Prostate gland (tissue), 2 donors: ENCODE data around the gene ICAM3. TPM values are rescaled to one million over a fixed set of nuclear protein-coding genes. Genes with fewer than 3 reads are reported as not detected.

Source experiments
- DNase-seq: peaks from one replicate; pipeline ENCODE4 v3.0.0-alpha.2; 2019; ENCODE audit warnings: low spot score
- H3K27ac ChIP-seq, 2 donors: fragments of 200-600 bp; sonication (generic); 2 replicates each; pipeline ENCODE4 v1.5.1; 2017 to 2019
- H3K27me3 ChIP-seq: fragments of 200-600 bp; sonication (generic); replicated peaks from 2 replicates; pipeline ENCODE4 v1.5.1; 2019; ENCODE audit not compliant: insufficient read depth
- H3K36me3 ChIP-seq, 2 donors: fragments of 200-600 bp; sonication (generic); 1 replicate in 1 of 2; 2 replicates in 1 of 2; pipeline versions ENCODE4 v1.5.1 to v1.8.1; 2017 to 2019
- H3K4me1 ChIP-seq: fragments of 200-600 bp; sonication (generic); replicated peaks from 2 replicates; pipeline ENCODE4 v1.5.1; 2019
- H3K4me3 ChIP-seq, 2 donors: fragments of 200-600 bp; sonication (generic); 2 replicates each; pipeline ENCODE4 v1.5.1; 2017 to 2019
- H3K9me3 ChIP-seq: fragments of 200-600 bp; sonication (generic); 2 replicates; pipeline ENCODE4 v1.5.1; 2017
- POLR2A ChIP-seq: fragments of 450-650 bp; IDR thresholded peaks from one replicate; pipeline ENCODE4 v1.6.1; 2016; ENCODE audit warnings: antibody characterized with exemption, mild to moderate bottlenecking
- POLR2AphosphoS5 ChIP-seq: sonication (generic); formaldehyde crosslinking; IDR thresholded peaks from one replicate; pipeline ENCODE4 v1.6.1; 2017; ENCODE audit warnings: antibody characterized with exemption
- WGBS: methylation state at CpG from one replicate; pipeline ENCODE4 v1.1.5; 2018; 5-methylcytosine and 5-hydroxymethylcytosine counted together
- intact Hi-C: fragments of 100-400 bp; cut with DNase I; formaldehyde crosslinking; loops from one replicate; pipeline ENCODE4 v1.14.2; 2022
- total RNA-seq, 2 donors: library from RNA; depleted of rRNA; stranded (reverse); fragments of >200 nt; gene quantifications; one replicate each; pipeline ENCODE4 v1.1.0, GENCODE V29; 2016
- TF ChIP-seq, protein P1 (sequence below), 4 experiments: fragments of 200-600 bp in 2 of 4; fragments of 450-650 bp in 2 of 4; sonication (generic) in 2 of 4; IDR thresholded peaks; 1 replicate in 3 of 4; 2 replicates in 1 of 4; pipeline ENCODE4 v1.5.1; 2016 to 2019; ENCODE audit warnings: antibody characterized with exemption in 4 of 4, mild to moderate bottlenecking in 2 of 4, moderate library complexity in 2 of 4

Gene ICAM3
- total RNA-seq, 2 donors from 2014 or later = 6.4 to 6.5 TPM

DNA sequence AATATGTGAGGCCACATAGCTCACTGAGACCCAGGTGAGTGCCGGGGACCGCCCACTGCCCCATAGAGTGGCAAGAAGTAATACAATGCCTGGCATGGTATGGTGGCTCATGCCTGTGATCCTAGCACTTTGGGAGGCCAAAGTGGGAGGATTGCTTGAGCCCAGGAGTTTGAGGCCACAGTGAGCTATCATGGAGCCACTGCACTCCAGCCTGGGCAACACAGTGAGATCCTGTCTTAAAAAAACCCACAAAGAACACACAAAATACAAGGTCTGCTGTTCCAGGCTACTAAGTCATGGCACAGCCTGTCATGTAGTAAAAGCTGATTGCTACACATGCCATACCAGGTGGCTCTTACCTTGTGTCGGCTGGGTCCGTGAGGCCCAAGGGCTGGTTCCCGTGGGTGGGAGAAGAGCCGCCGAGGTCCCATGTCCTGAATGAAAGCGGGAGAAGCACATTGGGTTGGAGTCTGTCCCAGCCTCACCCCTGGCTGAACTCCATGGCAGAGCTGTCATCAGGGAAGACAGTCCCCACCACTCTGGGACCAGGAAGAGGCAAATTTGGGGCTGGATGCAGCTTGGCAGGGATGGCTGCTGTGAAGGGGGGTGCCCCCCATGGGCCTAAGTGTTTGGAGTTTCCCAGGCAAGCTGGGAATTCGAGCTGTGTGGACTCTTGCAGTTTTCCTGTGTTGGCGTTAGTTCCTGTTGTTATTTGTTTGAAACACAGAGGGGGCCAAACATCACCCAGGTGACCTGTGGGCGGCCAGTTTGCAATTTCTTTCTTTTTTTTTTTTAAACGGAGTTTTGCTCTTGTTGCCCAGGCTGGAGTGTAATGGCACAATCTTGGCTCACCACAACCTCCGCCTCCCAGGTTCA, 20.4 kb downstream of the ICAM3 start:
- no peaks in the 10 kb centered on the region for H3K9me3 ChIP-seq
- no peaks in the 10 kb centered on the region for H3K4me1 ChIP-seq
- no peak overlapping the region for H3K27ac ChIP-seq
- 96% methylated on average over 13 of the region's 13 CpGs for WGBS
- H3K4me3 ChIP-seq = no peak overlapping the region
- TF ChIP-seq POLR2AphosphoS5 (no peak), POLR2A (no peak)
- TF ChIP-seq, protein P1, sequence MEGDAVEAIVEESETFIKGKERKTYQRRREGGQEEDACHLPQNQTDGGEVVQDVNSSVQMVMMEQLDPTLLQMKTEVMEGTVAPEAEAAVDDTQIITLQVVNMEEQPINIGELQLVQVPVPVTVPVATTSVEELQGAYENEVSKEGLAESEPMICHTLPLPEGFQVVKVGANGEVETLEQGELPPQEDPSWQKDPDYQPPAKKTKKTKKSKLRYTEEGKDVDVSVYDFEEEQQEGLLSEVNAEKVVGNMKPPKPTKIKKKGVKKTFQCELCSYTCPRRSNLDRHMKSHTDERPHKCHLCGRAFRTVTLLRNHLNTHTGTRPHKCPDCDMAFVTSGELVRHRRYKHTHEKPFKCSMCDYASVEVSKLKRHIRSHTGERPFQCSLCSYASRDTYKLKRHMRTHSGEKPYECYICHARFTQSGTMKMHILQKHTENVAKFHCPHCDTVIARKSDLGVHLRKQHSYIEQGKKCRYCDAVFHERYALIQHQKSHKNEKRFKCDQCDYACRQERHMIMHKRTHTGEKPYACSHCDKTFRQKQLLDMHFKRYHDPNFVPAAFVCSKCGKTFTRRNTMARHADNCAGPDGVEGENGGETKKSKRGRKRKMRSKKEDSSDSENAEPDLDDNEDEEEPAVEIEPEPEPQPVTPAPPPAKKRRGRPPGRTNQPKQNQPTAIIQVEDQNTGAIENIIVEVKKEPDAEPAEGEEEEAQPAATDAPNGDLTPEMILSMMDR (IDR thresholded peaks at IDR 0.05) = no peak
- peaks cover 21 to 31% of the 10 kb centered on the region in 2 donors for H3K36me3 ChIP-seq
- H3K27me3 ChIP-seq = no peaks in the 10 kb centered on the region
- DNase-seq = no peak
- intact Hi-C loops = no loop called here

DNA sequence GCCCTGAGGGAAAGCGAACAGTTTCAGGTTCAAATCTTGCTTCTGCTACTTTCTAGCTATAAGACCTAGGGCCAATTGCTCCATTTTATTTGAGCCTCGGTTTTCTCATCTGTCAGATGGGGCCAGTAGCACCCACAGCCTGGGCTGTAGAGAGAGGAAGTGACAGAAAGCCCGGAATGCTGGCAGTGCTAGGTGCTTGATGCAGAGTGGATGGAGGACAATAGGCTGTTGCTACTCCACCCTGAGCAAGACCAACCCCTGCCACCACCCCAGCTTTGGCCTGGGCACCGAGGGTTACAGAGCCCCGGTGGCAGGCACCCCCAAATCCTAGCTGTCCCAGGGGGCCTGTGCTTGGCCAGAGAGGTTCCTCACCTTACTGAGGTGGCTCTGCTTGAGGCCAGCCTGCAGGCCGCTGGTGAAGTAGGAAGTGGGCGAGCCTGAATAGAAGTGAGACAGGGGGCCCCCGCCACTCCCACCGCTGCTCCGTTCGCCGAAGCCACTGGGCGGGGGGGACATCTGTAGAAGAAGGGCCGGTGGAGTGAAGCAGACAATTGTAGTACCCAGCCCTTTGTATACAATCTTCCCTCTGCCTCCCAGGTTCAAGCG, 21.5 kb downstream of the ICAM3 start:
- Histone ChIP-seq H3K4me1 (no peaks in the 10 kb centered on the region), H3K27ac (no peak overlapping the region), H3K36me3 (peaks cover 21 to 23% of the 10 kb centered on the region in 2 donors), H3K9me3 (no peaks in the 10 kb centered on the region), H3K27me3 (no peaks in the 10 kb centered on the region), H3K4me3 (no peak overlapping the region)
- no peak for TF ChIP-seq POLR2A
- no peak for TF ChIP-seq POLR2AphosphoS5
- TF ChIP-seq, protein P1 (IDR thresholded peaks at IDR 0.05) = no peak
- 90% methylated on average over 15 of the region's 15 CpGs for WGBS
- intact Hi-C loops = no loop called here
- DNase-seq = no peak

DNA sequence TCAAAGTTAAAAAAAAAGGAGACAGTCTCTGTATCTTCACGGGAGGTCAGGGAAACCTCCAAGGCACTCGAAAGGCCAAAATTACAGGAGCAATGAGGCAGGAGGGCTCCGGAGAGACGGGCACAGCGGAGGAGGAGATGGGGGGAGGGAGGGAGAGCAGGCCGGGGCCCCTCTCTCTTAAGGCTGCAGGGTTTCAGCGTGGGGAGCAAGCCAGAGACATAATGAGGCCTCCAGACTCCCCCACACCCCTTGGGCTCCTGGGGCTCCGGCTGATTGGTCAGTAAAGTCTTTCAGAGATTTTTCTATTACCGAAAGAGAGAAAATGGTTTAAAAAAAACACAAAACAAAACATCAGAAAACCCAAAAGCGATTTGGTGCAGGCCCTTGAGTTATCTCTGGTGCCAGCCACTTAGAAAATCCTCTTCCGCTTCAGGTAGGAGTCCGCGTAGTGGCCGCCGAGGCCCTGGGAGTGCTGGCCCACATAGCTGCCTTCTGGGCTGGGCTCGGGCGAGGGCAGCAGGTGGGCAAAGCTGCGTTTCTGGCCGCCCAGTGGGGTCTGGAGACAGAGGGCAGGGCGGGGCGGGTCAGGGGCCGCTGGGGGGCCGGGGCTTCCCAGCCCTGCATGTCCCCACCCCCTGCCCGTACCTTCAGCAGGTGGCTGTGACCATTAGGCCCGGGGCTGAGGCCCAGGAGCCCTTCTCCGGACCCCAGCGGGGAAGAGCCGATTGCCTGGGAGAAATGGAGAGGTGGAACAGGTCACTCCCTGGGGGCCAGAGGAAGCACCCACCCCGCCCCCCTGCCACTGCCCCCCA, 22.2 kb downstream of the ICAM3 start:
- no peak for TF ChIP-seq POLR2AphosphoS5
- TF ChIP-seq, protein P1 (IDR thresholded peaks at IDR 0.05) = no peak
- no peak for TF ChIP-seq POLR2A
- peaks cover 16 to 17% of the 10 kb centered on the region in 2 donors for H3K36me3 ChIP-seq
- H3K9me3 ChIP-seq = no peaks in the 10 kb centered on the region
- DNase-seq = no peak
- no peaks in the 10 kb centered on the region for H3K27me3 ChIP-seq
- no peak overlapping the region for H3K4me3 ChIP-seq
- intact Hi-C loops = no loop called here
- 81% methylated on average over 29 of the region's 29 CpGs for WGBS
- no peaks in the 10 kb centered on the region for H3K4me1 ChIP-seq
- H3K27ac ChIP-seq = no peak overlapping the region

DNA sequence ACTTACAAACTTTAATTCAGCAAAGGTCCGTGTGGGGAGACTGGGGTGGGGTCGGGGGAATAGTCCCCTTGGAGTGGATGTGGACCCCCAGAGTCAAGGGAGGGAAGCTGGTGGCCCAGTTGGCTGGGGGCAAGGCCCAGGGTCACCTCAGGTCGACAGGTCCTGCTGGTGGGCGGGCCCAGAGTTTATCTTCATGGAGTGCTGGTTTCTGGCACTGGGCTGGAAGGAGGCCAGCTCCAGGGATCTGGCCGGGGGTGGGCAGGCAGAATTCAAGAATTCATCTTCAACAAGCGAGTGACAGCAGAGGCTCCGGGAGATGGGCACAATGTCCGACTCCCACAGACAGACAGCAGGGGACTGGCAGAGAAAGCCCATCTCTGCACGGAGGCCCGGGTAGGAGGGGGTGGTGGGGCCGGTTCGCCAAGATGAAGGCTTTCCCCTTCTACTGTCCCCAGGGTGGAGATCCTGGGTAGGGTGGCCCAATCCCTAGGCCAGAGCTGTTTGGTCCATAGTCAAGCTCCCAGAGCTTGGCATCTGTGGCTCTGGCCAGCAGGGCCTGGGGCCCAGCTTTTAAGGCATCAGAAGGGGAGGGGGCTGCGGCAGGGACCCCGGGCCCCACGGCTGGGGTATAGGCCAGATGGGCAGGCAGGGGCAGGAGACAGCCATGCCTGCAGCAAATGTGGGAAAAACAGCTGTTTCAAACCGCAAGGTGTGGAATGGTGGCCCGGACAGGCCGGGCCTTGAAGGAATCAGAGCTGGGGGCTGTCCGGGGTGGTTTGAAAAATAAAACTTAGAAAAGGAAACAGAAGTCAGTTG, 23.0 kb downstream of the ICAM3 start:
- intact Hi-C loops = no loop called here
- peaks cover 10 to 15% of the 10 kb centered on the region in 2 donors for H3K36me3 ChIP-seq
- no peaks in the 10 kb centered on the region for H3K9me3 ChIP-seq
- no peak for DNase-seq
- no peaks in the 10 kb centered on the region for H3K4me1 ChIP-seq
- TF ChIP-seq POLR2AphosphoS5 = no peak
- no peak for TF ChIP-seq POLR2A
- TF ChIP-seq, protein P1 (IDR thresholded peaks at IDR 0.05) = no peak
- H3K27ac ChIP-seq = peak overlapping the region in 1 of 2 donors; percentile 70
- H3K27me3 ChIP-seq = no peaks in the 10 kb centered on the region
- no peak overlapping the region for H3K4me3 ChIP-seq
- WGBS = 57% methylated on average over 19 of the region's 19 CpGs
